WTC11 (cell line): ENCODE results near the gene CYP46A1. TPM values are rescaled to one million over a fixed set of nuclear protein-coding genes. Genes with fewer than 3 reads are reported as not detected.

ENCODE experiments used
- ATAC-seq: fragments of 200-7000 bp; cut with Tn5 transposase; 2 replicates; pipeline ENCODE4 v1.10.0; 2021; ENCODE audit warnings: mild to moderate bottlenecking, moderate library complexity
- CTCF ChIA-PET: fragments of 300-600 bp; sonication (Branson Sonifier 250); formaldehyde crosslinking; loops from one replicate; lab custom pipeline; 2021; ENCODE audit warnings: antibody characterized with exemption; lab: Charles Lee
- POLR2A ChIA-PET: fragments of 350-600 bp; sonication (Branson Sonifier 250); formaldehyde crosslinking; loops from one replicate; lab custom pipeline; 2021; ENCODE audit warnings: antibody characterized with exemption; lab: Charles Lee
- DNase-seq: peaks from one replicate; pipeline ENCODE4 v3.0.0; 2021; ENCODE audit warnings: low spot score
- H3K27ac Mint-ChIP-seq: 2 replicates; pipeline ENCODE4 v1.8.0; 2021; ENCODE audit warnings: mixed read lengths
- H3K27me3 Mint-ChIP-seq: 2 replicates; pipeline ENCODE4 v1.8.0; 2021; ENCODE audit warnings: low read depth, mild to moderate bottlenecking, moderate library complexity, mixed read lengths
- H3K36me3 Mint-ChIP-seq: 2 replicates; pipeline ENCODE4 v1.8.0; 2021; ENCODE audit warnings: mixed read lengths
- H3K4me1 Mint-ChIP-seq: 2 replicates; pipeline ENCODE4 v1.8.0; 2022; ENCODE audit warnings: mixed read lengths
- H3K4me3 Mint-ChIP-seq: 2 replicates; pipeline ENCODE4 v1.8.0; 2021; ENCODE audit warnings: mild to moderate bottlenecking, moderate library complexity, mixed read lengths
- H3K9me3 Mint-ChIP-seq: 2 replicates; pipeline ENCODE4 v1.8.0; 2021; ENCODE audit warnings: mixed read lengths
- AR ChIP-seq: fragments of 250-450 bp; sonication (Bioruptor Pico); IDR thresholded peaks from 2 replicates; pipeline ENCODE4 v1.9.0; 2021; ENCODE audit warnings: mild to moderate bottlenecking
- E2F5 ChIP-seq: sonication (generic); formaldehyde crosslinking; IDR thresholded peaks from 2 replicates; pipeline ENCODE4 v1.8.1; 2022; ENCODE audit warnings: mild to moderate bottlenecking, moderate library complexity, missing genetic modification reagents
- ELF4 ChIP-seq: sonication (generic); formaldehyde crosslinking; IDR thresholded peaks from 2 replicates; pipeline ENCODE4 v1.8.1; 2022; ENCODE audit warnings: low read depth, mild to moderate bottlenecking, moderate library complexity, missing genetic modification reagents
- FOXJ3 ChIP-seq: sonication (generic); formaldehyde crosslinking; IDR thresholded peaks from 2 replicates; pipeline ENCODE4 v1.9.0; 2021; ENCODE audit warnings: missing genetic modification reagents, mild to moderate bottlenecking, borderline replicate concordance
- GRHL2 ChIP-seq: fragments of 250-450 bp; sonication (Bioruptor Pico); IDR thresholded peaks from 2 replicates; pipeline ENCODE4 v1.8.0; 2022; ENCODE audit warnings: mild to moderate bottlenecking, moderate library complexity; ENCODE audit not compliant: insufficient replicate concordance, severe bottlenecking
- IRF1 ChIP-seq: sonication (generic); formaldehyde crosslinking; IDR thresholded peaks from 2 replicates; pipeline ENCODE4 v1.8.0; 2023; ENCODE audit warnings: missing genetic modification reagents
- IRF2 ChIP-seq: sonication (generic); formaldehyde crosslinking; IDR thresholded peaks from 2 replicates; pipeline ENCODE4 v1.8.0; 2022; ENCODE audit warnings: low read depth, missing genetic modification reagents, borderline replicate concordance
- JAZF1 ChIP-seq: fragments of 250-450 bp; sonication (Bioruptor Pico); IDR thresholded peaks from 2 replicates; pipeline ENCODE4 v1.9.0; 2021; ENCODE audit warnings: moderate library complexity, mild to moderate bottlenecking, inconsistent platforms
- MLX ChIP-seq: sonication (generic); formaldehyde crosslinking; IDR thresholded peaks from 2 replicates; pipeline ENCODE4 v1.8.1; 2023; ENCODE audit warnings: mild to moderate bottlenecking, missing genetic modification reagents, moderate library complexity
- NFE2L1 ChIP-seq: sonication (generic); formaldehyde crosslinking; IDR thresholded peaks from 2 replicates; pipeline ENCODE4 v1.8.1; 2023; ENCODE audit warnings: missing genetic modification reagents
- NR1H2 ChIP-seq: sonication (generic); formaldehyde crosslinking; IDR thresholded peaks from 2 replicates; pipeline ENCODE4 v1.9.0; 2021; ENCODE audit warnings: mild to moderate bottlenecking, moderate library complexity, missing genetic modification reagents
- NR2C2 ChIP-seq: sonication (generic); formaldehyde crosslinking; IDR thresholded peaks from 2 replicates; pipeline ENCODE4 v1.8.0; 2022; ENCODE audit warnings: mild to moderate bottlenecking, missing genetic modification reagents
- PRDM15 ChIP-seq: sonication (generic); formaldehyde crosslinking; IDR thresholded peaks from 2 replicates; pipeline ENCODE4 v1.8.0; 2022; ENCODE audit warnings: missing genetic modification reagents
- PREB ChIP-seq: sonication (generic); formaldehyde crosslinking; IDR thresholded peaks from 2 replicates; pipeline ENCODE4 v1.8.1; 2022; ENCODE audit warnings: mild to moderate bottlenecking, missing genetic modification reagents, moderate library complexity, borderline replicate concordance
- SOX15 ChIP-seq: fragments of 250-450 bp; sonication (Bioruptor Pico); IDR thresholded peaks from 2 replicates; pipeline ENCODE4 v1.9.0; 2021; ENCODE audit warnings: mild to moderate bottlenecking
- ZBTB21 ChIP-seq: sonication (generic); formaldehyde crosslinking; IDR thresholded peaks from 2 replicates; pipeline ENCODE4 v1.8.1; 2023; ENCODE audit warnings: mild to moderate bottlenecking, missing genetic modification reagents, borderline replicate concordance
- ZBTB43 ChIP-seq: sonication (generic); formaldehyde crosslinking; IDR thresholded peaks from 2 replicates; pipeline ENCODE4 v1.8.1; 2023; ENCODE audit warnings: mild to moderate bottlenecking, missing genetic modification reagents
- ZNF138 ChIP-seq: sonication (generic); formaldehyde crosslinking; conservative IDR thresholded peaks from 2 replicates; pipeline ENCODE4 v1.8.1; 2022; ENCODE audit warnings: mild to moderate bottlenecking, moderate library complexity, missing genetic modification reagents
- ZNF232 ChIP-seq: sonication (generic); formaldehyde crosslinking; IDR thresholded peaks from 2 replicates; pipeline ENCODE4 v1.8.0; 2022; ENCODE audit warnings: mild to moderate bottlenecking, missing genetic modification reagents
- ZNF281 ChIP-seq: sonication (generic); formaldehyde crosslinking; IDR thresholded peaks from 2 replicates; pipeline ENCODE4 v1.8.0; 2023; ENCODE audit warnings: mild to moderate bottlenecking, missing genetic modification reagents
- total RNA-seq: library from RNA; stranded (reverse); gene quantifications from 3 replicates; pipeline ENCODE4 v1.2.3, GENCODE V29; 2021

The CYP46A1 gene
- total RNA-seq, 1 experiment from 2014 or later: 0.77 TPM

- no peak for TF ChIP-seq ZNF232
- TF ChIP-seq NR2C2 (CRISPR knock-in tag): no peak
- no peak for TF ChIP-seq ZBTB21
- TF ChIP-seq MLX (CRISPR knock-in tag): no peak
- no peak for TF ChIP-seq NFE2L1
- TF ChIP-seq ZNF281: no peak
- no peak for TF ChIP-seq JAZF1 (CRISPR knock-in tag)
- TF ChIP-seq AR: no peak
- no peak for TF ChIP-seq IRF1 (CRISPR knock-in tag)
- no peak for TF ChIP-seq ZNF138 (CRISPR knock-in tag)
- TF ChIP-seq FOXJ3: no peak
- no peak for TF ChIP-seq ELF4 (CRISPR knock-in tag)
- TF ChIP-seq NR1H2: no peak
Observed at GRCh38 chr14:99648027-99648784, 35.9 kb upstream of the CYP46A1 start (continued).

GRCh38 chr14:99649219-99649618, 34.9 kb upstream of the CYP46A1 start:
- ChIA-PET CTCF (no interaction called here), POLR2A (no interaction called here)
- ATAC-seq (no peak), DNase-seq (no peak)
- Mint-ChIP-seq H3K27ac (no peak overlapping the region), H3K9me3 (no peaks in the 10 kb centered on the region), H3K27me3 (peaks cover 25% of the 10 kb centered on the region), H3K4me1 (peaks cover under 1% of the 10 kb centered on the region), H3K36me3 (no peaks in the 10 kb centered on the region), H3K4me3 (no peak overlapping the region)
- TF ChIP-seq SOX15: no peak
- TF ChIP-seq ZBTB43 (CRISPR knock-in tag): no peak
- no peak for TF ChIP-seq IRF2
- TF ChIP-seq FOXJ3: no peak
- no peak for TF ChIP-seq GRHL2 (CRISPR knock-in tag)
- no peak for TF ChIP-seq PRDM15 (CRISPR knock-in tag)
- TF ChIP-seq PREB (CRISPR knock-in tag): no peak
- TF ChIP-seq E2F5 (CRISPR knock-in tag): no peak
- TF ChIP-seq IRF1 (CRISPR knock-in tag): no peak
